Stomach (tissue), 9 donors: Measurements from ENCODE around the gene LSAMP. TPM values are rescaled to one million over a fixed set of nuclear protein-coding genes. Genes with fewer than 3 reads are reported as not detected.

Experiments
- DNase-seq, 2 donors: peaks; one replicate each; pipeline versions ENCODE4 v3.0.0 to v3.0.0-alpha.2; 2013 to 2019
- H3K27ac ChIP-seq, 5 donors: fragments of 200-600 bp in 4 of 5; sonication (generic) in 4 of 5; one replicate each; pipeline ENCODE4 v1.5.1; 2013 to 2019; ENCODE audit warnings: mild to moderate bottlenecking in 1 of 5, moderate library complexity in 1 of 5
- H3K27me3 ChIP-seq, 3 donors: fragments of 200-600 bp; sonication (generic); one replicate each; pipeline ENCODE4 v1.5.1; 2017 to 2019; ENCODE audit warnings: mixed run types in 1 of 3
- H3K36me3 ChIP-seq, 4 donors: fragments of 200-600 bp; sonication (generic); 1 replicate in 3 of 4; 2 replicates in 1 of 4; pipeline ENCODE4 v1.5.1; 2016 to 2019
- H3K4me1 ChIP-seq, 4 donors: fragments of 200-600 bp; sonication (generic); one replicate each; pipeline ENCODE4 v1.5.1; 2016 to 2019
- H3K4me3 ChIP-seq, 4 donors: fragments of 200-600 bp; sonication (generic) in 3 of 4; one replicate each; pipeline ENCODE4 v1.5.1; 2016 to 2019; ENCODE audit warnings: mild to moderate bottlenecking in 1 of 4
- H3K9me3 ChIP-seq, 4 donors: fragments of 200-600 bp; sonication (generic); one replicate each; pipeline ENCODE4 v1.5.1; 2016 to 2019
- CTCF ChIP-seq, 7 experiments: fragments of 450-650 bp in 4 of 7; fragments of 200-600 bp in 3 of 7; sonication (generic) in 3 of 7; IDR thresholded peaks; one replicate each; pipeline ENCODE4 v1.5.1; 2016 to 2019; ENCODE audit warnings: antibody characterized with exemption in 7 of 7, control low read depth in 2 of 7, mild to moderate bottlenecking in 1 of 7
- EP300 ChIP-seq: sonication (generic); formaldehyde crosslinking; IDR thresholded peaks from one replicate; pipeline ENCODE4 v1.6.1; 2017; ENCODE audit warnings: antibody characterized with exemption
- POLR2A ChIP-seq, 4 donors: fragments of 450-650 bp; IDR thresholded peaks; one replicate each; pipeline ENCODE4 v1.6.1; 2016; ENCODE audit warnings: antibody characterized with exemption in 4 of 4, control low read depth in 2 of 4, mild to moderate bottlenecking in 1 of 4, moderate library complexity in 1 of 4
- POLR2AphosphoS5 ChIP-seq, 3 donors: sonication (generic); formaldehyde crosslinking; IDR thresholded peaks; one replicate each; pipeline ENCODE4 v1.6.1; 2016; ENCODE audit warnings: antibody characterized with exemption in 3 of 3
- WGBS, 5 donors: extraction: QIAGEN DNeasy Blood & Tissue Kit in 3 of 5; methylation state at CpG; one replicate each; pipeline versions ENCODE4 v1.1.5 to v1.1.7; 2013 to 2018; 5-methylcytosine and 5-hydroxymethylcytosine counted together
- intact Hi-C: fragments of 100-400 bp; cut with DNase I; formaldehyde crosslinking; loops from one replicate; pipeline ENCODE4 v1.15.1; 2023; ENCODE audit warnings: low total_unique reads
- polyA plus RNA-seq, 3 donors: library from polyadenylated mRNA; stranded (reverse); fragments of 200-250 nt; gene quantifications; one replicate each; pipeline ENCODE4 v1.2.3, GENCODE V29; 2013
- total RNA-seq, 5 donors: library from RNA; depleted of rRNA; stranded (reverse); fragments of >200 nt; gene quantifications; one replicate each; pipeline versions ENCODE4 v1.1.0 to v1.2.3, GENCODE V29; 2014 to 2016
- donor health status: healthy with polysubstance abuse.
- donor health status: Bipolar disorder and iron deficiency.
- donor health status: healthy.

The LSAMP gene
- total and polyA plus RNA-seq, 8 donors: 1.1 to 20.7 (median 1.7) TPM

- no peak for TF ChIP-seq EP300
- TF ChIP-seq CTCF (IDR thresholded peaks at IDR 0.05): no peak
- TF ChIP-seq POLR2AphosphoS5 (IDR thresholded peaks at IDR 0.05): no peak
- no peak for TF ChIP-seq POLR2A (IDR thresholded peaks at IDR 0.05)
- H3K27ac ChIP-seq: no peak overlapping the region
- H3K9me3 ChIP-seq: no peaks in the 10 kb centered on the region
- H3K36me3 ChIP-seq: no peaks in the 10 kb centered on the region
- DNase-seq: no peak
- intact Hi-C loops: no loop called here
- no peaks in the 10 kb centered on the region for H3K27me3 ChIP-seq
- H3K4me3 ChIP-seq: no peak overlapping the region
- no peaks in the 10 kb centered on the region for H3K4me1 ChIP-seq
- 76 to 85% (median 80%) methylated on average over 2 of the region's 2 CpGs for WGBS, 5 donors
Observed at GRCh38 chr3:115890579-115890978, 554.7 kb downstream of the LSAMP start.

GRCh38 chr3:115885621-115886020, 559.7 kb downstream of the LSAMP start:
- TF ChIP-seq POLR2AphosphoS5 (IDR thresholded peaks at IDR 0.05): no peak
- TF ChIP-seq EP300: no peak
- TF ChIP-seq CTCF (IDR thresholded peaks at IDR 0.05): no peak
- TF ChIP-seq POLR2A (IDR thresholded peaks at IDR 0.05): no peak
- no peaks in the 10 kb centered on the region for H3K27me3 ChIP-seq
- WGBS, 5 donors: 64 to 76% (median 67%) methylated on average over 2 of the region's 2 CpGs
- H3K27ac ChIP-seq: no peak overlapping the region
- DNase-seq: peak in 1 of 2 donors; percentile 30
- no peak overlapping the region for H3K4me3 ChIP-seq
- H3K36me3 ChIP-seq: no peaks in the 10 kb centered on the region
- no peaks in the 10 kb centered on the region for H3K9me3 ChIP-seq
- intact Hi-C loops: no loop called here
- no peaks in the 10 kb centered on the region for H3K4me1 ChIP-seq

DNA sequence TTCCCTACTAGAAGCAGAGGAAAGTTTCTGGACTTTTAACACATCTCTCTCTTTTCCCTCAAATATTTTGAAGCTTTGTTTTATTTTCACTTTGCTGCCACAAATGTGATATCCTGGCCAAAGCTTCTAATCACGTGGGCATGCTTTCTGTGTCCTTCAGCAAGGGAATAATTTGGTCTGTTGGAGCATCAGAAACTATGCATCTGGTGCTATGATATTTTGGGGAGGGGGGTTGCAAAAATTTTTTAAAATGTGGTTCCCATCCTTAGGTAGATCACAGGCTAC, 567.7 kb downstream of the LSAMP start:
- TF ChIP-seq POLR2A (IDR thresholded peaks at IDR 0.05) (no peak), CTCF (IDR thresholded peaks at IDR 0.05) (no peak), EP300 (no peak), POLR2AphosphoS5 (IDR thresholded peaks at IDR 0.05) (no peak)
- Histone ChIP-seq H3K27me3 (no peaks in the 10 kb centered on the region), H3K27ac (peak overlapping the region in 3 of 5 donors; percentile 10 to 25 (median 25)), H3K36me3 (no peaks in the 10 kb centered on the region), H3K4me1 (peaks cover 0 to 11% (median 0%) of the 10 kb centered on the region in 4 donors), H3K9me3 (no peaks in the 10 kb centered on the region), H3K4me3 (peak overlapping the region in 3 of 4 donors; percentile 7 to 17 (median 15))
- WGBS, 5 donors: 11 to 29% (median 17%) methylated on average over 1 of the region's 1 CpG
- DNase-seq: peak in 1 of 2 donors; percentile 18
- intact Hi-C loops: no loop called here

DNA sequence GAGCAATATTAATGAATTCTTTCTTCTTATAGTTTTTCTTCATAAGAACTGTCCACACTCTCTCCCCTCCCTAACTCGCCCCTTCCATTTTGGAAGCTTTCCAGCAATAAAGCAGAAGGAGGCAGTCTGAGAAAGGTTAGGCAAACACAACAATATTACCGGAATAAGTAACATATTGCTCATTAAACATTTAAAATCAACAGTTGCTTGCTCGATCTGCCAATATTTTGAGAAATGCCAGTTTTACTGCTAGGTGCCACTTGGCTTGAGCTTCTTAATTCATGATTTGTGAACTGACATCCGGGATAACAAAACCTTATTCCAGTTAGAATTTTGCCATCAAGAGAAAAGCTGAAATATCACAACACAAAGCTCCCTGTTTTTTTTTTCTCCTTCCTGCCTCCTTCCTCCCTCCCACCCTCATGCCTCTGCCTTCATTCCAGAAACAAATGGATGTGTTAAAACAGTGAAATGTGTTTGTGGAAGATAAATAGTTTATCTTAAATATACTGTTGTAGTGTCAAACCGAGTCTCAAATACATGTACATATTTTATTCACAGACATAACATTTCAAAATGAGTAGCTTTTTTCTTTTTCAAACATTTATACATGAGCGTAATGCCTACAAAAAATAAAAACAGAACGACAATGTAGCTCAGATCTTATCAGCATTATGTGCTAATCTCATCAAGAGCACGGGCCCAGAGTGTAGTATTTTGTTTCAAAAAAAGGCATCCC, 568.2 kb downstream of the LSAMP start:
- DNase-seq: peak in 1 of 2 donors; percentile 26
- Histone ChIP-seq H3K4me3 (peak overlapping the region in 3 of 4 donors; percentile 7 to 17 (median 15)), H3K4me1 (peaks cover 0 to 11% (median 0%) of the 10 kb centered on the region in 4 donors), H3K9me3 (no peaks in the 10 kb centered on the region), H3K36me3 (no peaks in the 10 kb centered on the region), H3K27me3 (no peaks in the 10 kb centered on the region), H3K27ac (peak overlapping the region in 3 of 5 donors; percentile 10 to 25 (median 25))
- 7 to 10% (median 7%) methylated on average over 8 of the region's 8 CpGs for WGBS, 5 donors
- TF ChIP-seq POLR2AphosphoS5 (IDR thresholded peaks at IDR 0.05): no peak
- TF ChIP-seq POLR2A (IDR thresholded peaks at IDR 0.05): no peak
- no peak for TF ChIP-seq EP300
- no peak for TF ChIP-seq CTCF (IDR thresholded peaks at IDR 0.05)
- intact Hi-C loops: no loop called here
